HG03354 (cell line): ENCODE results near the gene LEF1.

ENCODE experiments used
- ATAC-seq: cut with Tn5 transposase; IDR thresholded peaks from one replicate; pipeline ENCODE4 v1.9.1; 2021; ENCODE audit warnings: mild to moderate bottlenecking; ENCODE audit not compliant: unreplicated experiment, poor library complexity, severe bottlenecking

Gene LEF1

DNA sequence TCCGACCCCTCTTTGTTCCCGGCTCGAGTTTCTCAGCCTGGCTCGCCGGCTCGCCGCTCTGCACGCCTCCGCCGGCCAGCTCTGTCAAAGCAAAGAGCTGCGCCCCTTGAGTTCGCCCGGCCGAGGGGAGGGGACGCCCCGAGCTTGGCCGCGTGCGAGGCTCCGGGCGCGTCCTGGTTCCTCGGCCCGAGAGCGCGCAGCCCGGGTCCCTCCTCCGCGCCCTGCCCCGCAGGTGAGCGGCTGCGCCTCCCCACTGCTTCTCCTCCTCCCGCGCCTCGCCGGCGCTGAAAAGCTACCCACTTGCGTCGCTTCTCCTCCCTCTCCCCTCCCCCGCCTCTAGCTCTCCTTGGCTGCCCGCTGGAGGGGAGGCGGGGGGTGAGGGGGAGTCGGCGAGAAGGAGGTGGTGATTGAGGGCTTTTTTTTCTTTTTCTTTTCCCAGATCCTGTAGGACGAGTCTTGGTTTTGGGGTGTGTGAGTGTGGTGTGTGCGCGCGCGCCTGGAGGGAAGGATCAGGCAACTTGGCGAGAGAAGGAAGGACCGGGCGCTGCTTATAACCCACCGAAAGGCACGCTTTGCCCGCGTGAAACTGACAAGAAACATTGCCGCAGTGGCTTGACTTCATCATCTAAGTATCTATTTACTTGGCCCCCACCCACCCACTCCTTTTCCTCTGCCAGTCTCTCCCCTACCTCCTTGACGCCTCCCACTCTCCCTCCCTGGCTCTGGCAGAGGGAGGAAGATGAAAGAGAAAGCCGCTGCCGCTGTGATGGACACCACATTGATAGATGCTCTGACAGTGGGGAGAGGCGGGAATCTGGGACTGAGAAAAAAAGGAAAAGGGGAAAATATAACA lies at the start of gene LEF1:
Gene LEF1 (minus strand): TSS at position 262 of the 853 bp plus-strand sequence. CDS start 1,165 bp downstream, outside the sequence.
- peak; percentile 43 for ATAC-seq

DNA sequence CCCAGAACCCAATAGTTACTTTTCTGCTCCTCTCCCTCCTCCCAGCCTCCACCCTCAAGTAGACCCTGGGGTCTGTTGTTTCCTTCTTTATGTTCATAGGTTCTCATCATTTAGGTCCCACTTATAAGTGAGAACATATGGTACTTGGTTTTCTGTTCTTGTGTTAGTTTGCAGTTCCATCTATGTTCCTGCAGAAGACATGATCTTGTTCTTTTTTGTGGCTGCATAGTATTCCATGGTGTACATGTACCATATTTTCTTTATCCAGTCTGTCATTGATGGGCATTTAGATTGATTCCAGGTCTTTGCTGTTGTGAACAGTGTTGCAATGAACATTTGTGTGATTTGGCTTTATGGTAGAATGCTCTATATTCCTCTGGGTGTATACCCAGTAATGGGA lies 47.8 kb upstream of the LEF1 start:
- no peak for ATAC-seq

GRCh38 chr4:108215055-108215454 lies 46.3 kb upstream of the LEF1 start:
- ATAC-seq = no peak

DNA sequence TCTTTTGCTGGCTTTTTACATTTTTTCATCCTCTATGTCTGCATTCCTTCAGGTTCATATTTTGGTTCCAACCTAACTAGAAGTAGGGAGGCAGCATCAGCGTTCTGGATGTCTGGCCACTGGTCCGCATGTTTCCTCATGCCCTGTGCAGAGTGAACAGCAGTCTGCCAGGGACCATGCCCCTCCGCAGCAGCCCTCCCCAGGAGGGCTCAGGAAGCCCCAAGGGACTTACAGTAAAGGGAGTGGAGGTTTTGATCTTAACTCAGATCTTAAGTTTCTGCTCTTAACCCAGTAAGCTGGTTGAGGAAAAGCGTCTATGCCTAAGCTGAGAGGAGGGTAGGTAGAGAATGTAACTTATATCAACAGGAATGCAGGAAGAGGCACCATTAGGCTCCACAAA lies 45.0 kb upstream of the LEF1 start:
- no peak for ATAC-seq

- ATAC-seq = no peak
Observed at GRCh38 chr4:108213308-108213707, 44.6 kb upstream of the LEF1 start.

GRCh38 chr4:108210989-108211835 lies 42.5 kb upstream of the LEF1 start:
- no peak for ATAC-seq

GRCh38 chr4:108209489-108209888 lies 40.8 kb upstream of the LEF1 start:
- ATAC-seq = no peak

- ATAC-seq = no peak
Observed at GRCh38 chr4:108205859-108206258, 37.1 kb upstream of the LEF1 start.

- no peak for ATAC-seq
Observed at GRCh38 chr4:108204518-108204917, 35.8 kb upstream of the LEF1 start.

DNA sequence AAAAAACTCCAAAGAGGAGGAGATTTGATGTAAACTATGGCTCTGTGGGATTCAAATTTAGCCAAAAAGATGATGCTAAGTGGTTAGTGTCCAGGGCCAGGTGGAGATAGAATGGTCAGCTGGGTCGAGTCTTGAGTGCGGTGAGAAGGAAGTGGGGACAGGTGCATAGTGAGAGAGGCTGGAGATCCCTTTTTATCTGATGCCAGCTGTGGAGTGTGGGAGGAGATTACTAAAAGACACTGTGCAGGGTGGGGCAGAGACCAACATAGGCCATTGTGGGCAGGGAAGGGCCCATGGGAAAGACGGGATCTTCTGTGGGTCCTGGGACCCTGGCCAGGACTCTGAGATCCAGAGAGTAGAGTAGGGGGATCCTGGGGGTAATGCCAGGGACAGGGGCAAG lies 34.6 kb upstream of the LEF1 start:
- no peak for ATAC-seq

DNA sequence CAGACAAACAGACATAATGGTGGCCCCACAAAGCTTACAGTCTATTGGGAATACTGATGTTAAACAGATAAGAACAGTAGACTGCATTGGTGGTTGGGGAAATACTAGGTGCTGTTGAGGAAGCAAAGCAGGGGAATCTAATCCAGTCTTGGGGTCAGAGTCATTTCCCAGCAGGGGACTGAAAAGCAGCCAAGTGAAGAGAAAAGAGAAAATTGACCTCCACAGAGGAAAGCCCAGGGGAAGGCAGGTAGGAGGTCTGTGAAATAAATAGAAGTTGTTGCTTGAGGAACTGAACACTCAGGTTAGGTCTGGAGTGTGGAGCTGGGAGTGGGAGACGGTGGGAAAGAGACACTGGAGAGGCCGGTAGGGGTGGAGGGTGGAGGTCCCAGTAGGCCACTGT lies 33.0 kb upstream of the LEF1 start:
- ATAC-seq = no peak

DNA sequence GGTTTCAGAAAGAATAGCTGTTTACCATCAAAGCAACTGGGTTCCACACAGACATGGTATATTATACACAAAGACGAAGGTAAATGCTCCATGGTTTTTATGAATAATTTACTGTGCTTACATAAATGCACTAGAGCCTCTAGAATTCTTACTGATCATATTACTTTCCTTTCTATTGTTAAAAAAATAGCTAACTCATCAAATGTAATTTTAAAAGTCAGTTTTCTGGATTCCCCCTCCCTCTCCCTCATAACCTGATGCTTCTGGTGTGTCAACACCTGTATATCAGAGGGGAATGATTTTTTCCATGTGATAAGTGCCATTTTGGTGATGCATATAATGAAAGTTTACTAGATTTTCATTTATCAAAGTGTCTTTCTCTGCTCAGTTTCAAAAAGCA lies 31.1 kb upstream of the LEF1 start:
- ATAC-seq = no peak

GRCh38 chr4:108193886-108194672 lies 25.3 kb upstream of the LEF1 start:
- ATAC-seq = no peak

DNA sequence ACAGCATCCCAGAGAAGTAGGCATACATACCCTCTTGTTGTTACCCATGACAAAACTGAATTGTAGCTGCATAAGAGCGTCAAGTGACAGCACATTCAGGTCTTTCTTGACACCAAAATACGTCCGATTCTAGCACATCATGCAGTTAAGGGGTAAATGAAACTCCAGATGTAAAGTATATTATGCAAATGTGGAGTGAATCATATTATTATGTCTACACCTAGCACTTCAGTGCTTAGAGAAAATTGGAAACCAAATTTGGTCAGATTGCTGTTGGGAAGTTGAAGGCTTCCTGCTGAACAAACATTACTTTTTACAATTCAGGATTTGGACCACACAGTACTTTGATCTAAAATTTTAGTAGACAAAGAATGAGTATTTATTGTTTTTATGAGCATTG lies 24.2 kb upstream of the LEF1 start:
- no peak for ATAC-seq

GRCh38 chr4:108192056-108192455 lies 23.3 kb upstream of the LEF1 start:
- no peak for ATAC-seq

DNA sequence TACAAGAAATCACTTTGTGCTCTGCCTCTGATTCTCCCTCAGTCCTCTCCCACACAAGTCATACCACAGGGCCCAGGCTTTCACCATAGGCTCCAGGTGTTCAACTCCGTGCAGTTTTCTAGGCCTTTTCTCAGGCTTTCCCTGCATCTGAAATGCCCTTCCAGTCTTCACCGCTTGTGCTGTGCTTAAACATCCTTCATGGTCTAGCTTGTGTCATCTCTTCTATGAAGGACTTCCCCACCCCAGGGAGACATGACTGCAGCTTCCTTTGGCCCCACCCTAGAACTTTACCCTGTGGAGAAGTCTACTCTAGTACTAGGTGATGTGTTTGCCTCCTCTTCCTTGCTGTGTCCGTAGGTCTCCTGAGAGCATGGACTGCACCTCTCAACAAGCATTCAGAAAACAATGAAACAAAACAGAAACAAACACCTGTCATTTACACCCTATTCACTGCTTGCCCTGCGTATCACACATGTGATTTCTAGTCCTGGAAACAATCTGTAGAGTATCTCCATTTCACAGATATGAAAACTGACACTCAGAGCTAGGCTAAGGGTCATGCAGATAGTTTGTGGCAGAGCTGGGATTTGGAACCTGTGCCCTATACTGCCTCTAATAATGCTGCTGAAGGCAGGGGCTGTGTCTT lies 22.7 kb upstream of the LEF1 start:
- no peak for ATAC-seq

DNA sequence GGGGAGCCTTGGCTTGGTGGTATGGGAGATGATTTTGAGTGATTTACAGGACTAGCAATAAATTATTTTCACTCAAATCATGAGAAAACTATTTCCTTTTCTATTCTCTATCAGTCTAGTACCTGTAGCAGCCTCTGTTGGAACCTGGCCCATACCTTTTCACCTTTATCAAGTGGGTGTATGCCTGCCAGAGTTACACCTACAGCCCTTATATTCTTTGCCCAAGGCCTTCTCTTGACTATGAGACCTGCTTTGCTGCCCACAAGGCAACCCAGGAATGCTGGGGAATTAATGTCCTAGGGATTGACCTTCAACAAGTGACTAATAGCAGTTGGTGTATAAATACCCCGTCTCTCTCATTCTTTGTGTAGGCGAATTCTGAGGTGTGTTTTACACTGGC lies 20.0 kb upstream of the LEF1 start:
- ATAC-seq = no peak

- no peak for ATAC-seq
Observed at GRCh38 chr4:108185252-108185651, 16.5 kb upstream of the LEF1 start.

- ATAC-seq = no peak
Observed at GRCh38 chr4:108184453-108185049, 15.8 kb upstream of the LEF1 start.
